ENCODE results near the gene ARHGAP11B.
"Not testable (repeated sequence)": the region's sequence is repeated elsewhere in the genome, so short reads cannot be mapped to it uniquely, and the experiment has no call there.

The ARHGAP11B gene
- 0.23 to 2.6 (median 1.1) reads per million in 29 experiments for total RNA-seq

DNA sequence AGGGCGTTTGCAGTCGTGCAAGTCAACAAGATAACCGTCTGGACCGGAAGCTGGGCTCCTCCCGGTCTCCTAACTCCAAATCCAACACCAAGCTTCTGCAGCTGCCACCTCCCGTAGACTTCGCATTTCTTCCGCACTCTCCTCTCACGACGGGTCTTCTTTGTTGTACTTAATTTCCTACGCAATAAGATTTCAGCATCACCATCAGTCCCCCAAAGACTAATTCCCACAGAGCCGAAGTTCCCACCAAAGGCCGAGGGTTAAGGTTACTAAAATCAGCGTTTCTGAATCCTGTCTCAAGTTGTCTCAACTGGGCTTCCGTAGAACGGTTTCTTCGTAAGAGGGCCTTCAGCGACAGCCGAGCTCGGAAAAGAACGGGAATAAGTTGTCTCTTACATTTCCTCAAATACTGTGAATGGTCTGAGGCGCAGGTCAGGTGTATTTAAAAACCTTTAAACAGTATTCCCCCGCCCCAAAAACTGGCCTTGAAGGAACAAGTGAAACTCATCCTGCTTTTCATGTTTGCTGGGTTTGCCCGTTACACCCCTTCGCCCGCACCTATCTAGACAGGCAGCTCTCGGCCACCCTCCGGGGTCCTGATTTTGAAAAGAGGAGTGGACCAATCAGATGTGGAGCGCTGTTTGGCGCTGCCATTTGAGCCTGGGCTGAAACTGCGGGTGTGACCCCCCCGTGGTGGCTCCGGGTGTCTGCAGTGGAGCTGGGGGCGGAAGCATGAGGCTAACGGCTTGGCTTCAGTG is at the start of gene ARHGAP11B:
Gene ARHGAP11B, plus strand, starts transcription at position 693 of the 758 bp plus-strand sequence.
- H3K9me3 ChIP-seq; H3K27me3 Mint-ChIP-seq; H3K36me3 ChIP-seq (ENCODE audit: control insufficient read depth in 2 of 2, extremely low read depth in 1 of 2, insufficient read depth in 1 of 2, low read length in 1 of 2); H3K9me3 Mint-ChIP-seq; H3K4me1 ChIP-seq (ENCODE audit: control insufficient read depth in 1 of 2, extremely low read depth in 1 of 2, insufficient read depth in 2 of 2, low read length in 2 of 2); H3K36me3 Mint-ChIP-seq; POLR2A ChIA-PET; CTCF ChIA-PET; H3K27me3 ChIP-seq (replicated peaks in 1 of 2; ENCODE audit: control insufficient read depth in 2 of 2, extremely low read depth in 1 of 2, insufficient read depth in 2 of 2, low read length in 1 of 2): not testable (repeated sequence)
- Histone ChIP-seq H3K4me3 (ENCODE audit: control insufficient read depth in 1 of 2, extremely low read depth in 1 of 2, low read length in 1 of 2) (peak within 1 kb of the TSS; percentile 63 to 89), H3K27ac (ENCODE audit: low read length) (peak within 1 kb of the TSS; percentile 84)
- WGBS (ENCODE audit: insufficient coverage) = 0% methylated on average over 15 of the region's 35 CpGs
- Mint-ChIP-seq H3K4me1 (peaks cover 13 to 26% (median 23%) of the 10 kb centered on the region in 3 donors), H3K27ac (peak within 1 kb of the TSS; percentile 97 to 99), H3K4me3 (peak within 1 kb of the TSS; percentile 95 to 99 (median 97))
- ATAC-seq (replicated peaks in 1 of 4) (peak; percentile 92 to 97 (median 92)), DNase-seq (peak; percentile 89 to 97 (median 94))

- H3K9me3 Mint-ChIP-seq; H3K4me3 ChIP-seq (ENCODE audit: control insufficient read depth in 1 of 2, extremely low read depth in 1 of 2, low read length in 1 of 2); H3K4me3 Mint-ChIP-seq; DNase-seq; H3K27ac Mint-ChIP-seq; H3K4me1 ChIP-seq (ENCODE audit: control insufficient read depth in 1 of 2, extremely low read depth in 1 of 2, insufficient read depth in 2 of 2, low read length in 2 of 2); H3K36me3 ChIP-seq (ENCODE audit: control insufficient read depth in 2 of 2, extremely low read depth in 1 of 2, insufficient read depth in 1 of 2, low read length in 1 of 2); H3K36me3 Mint-ChIP-seq; H3K27me3 Mint-ChIP-seq; H3K27me3 ChIP-seq (replicated peaks in 1 of 2; ENCODE audit: control insufficient read depth in 2 of 2, extremely low read depth in 1 of 2, insufficient read depth in 2 of 2, low read length in 1 of 2); ATAC-seq (replicated peaks in 1 of 4); POLR2A ChIA-PET; H3K9me3 ChIP-seq; H3K27ac ChIP-seq (ENCODE audit: low read length); H3K4me1 Mint-ChIP-seq; CTCF ChIA-PET: not testable (repeated sequence)
- no CpG with 5 or more reads among the region's 6 CpGs for WGBS (ENCODE audit: insufficient coverage)
Observed at GRCh38 chr15:30579394-30579970, 46.4 kb upstream of the ARHGAP11B start.

GRCh38 chr15:30580716-30581115 is 45.2 kb upstream of the ARHGAP11B start:
- H3K27me3 ChIP-seq (replicated peaks in 1 of 2; ENCODE audit: control insufficient read depth in 2 of 2, extremely low read depth in 1 of 2, insufficient read depth in 2 of 2, low read length in 1 of 2); DNase-seq; H3K9me3 Mint-ChIP-seq; H3K4me1 Mint-ChIP-seq; H3K27ac Mint-ChIP-seq; H3K27ac ChIP-seq (ENCODE audit: low read length); H3K36me3 Mint-ChIP-seq; ATAC-seq (replicated peaks in 1 of 4); H3K27me3 Mint-ChIP-seq; POLR2A ChIA-PET; CTCF ChIA-PET; H3K9me3 ChIP-seq; H3K4me1 ChIP-seq (ENCODE audit: control insufficient read depth in 1 of 2, extremely low read depth in 1 of 2, insufficient read depth in 2 of 2, low read length in 2 of 2); H3K4me3 ChIP-seq (ENCODE audit: control insufficient read depth in 1 of 2, extremely low read depth in 1 of 2, low read length in 1 of 2); H3K4me3 Mint-ChIP-seq; H3K36me3 ChIP-seq (ENCODE audit: control insufficient read depth in 2 of 2, extremely low read depth in 1 of 2, insufficient read depth in 1 of 2, low read length in 1 of 2): not testable (repeated sequence)
- no CpG with 5 or more reads among the region's 4 CpGs for WGBS (ENCODE audit: insufficient coverage)

GRCh38 chr15:30598953-30599352 is 27.0 kb upstream of the ARHGAP11B start:
- H3K27me3 ChIP-seq (replicated peaks in 1 of 2; ENCODE audit: control insufficient read depth in 2 of 2, extremely low read depth in 1 of 2, insufficient read depth in 2 of 2, low read length in 1 of 2); H3K9me3 Mint-ChIP-seq; ATAC-seq (replicated peaks in 1 of 4); H3K4me3 Mint-ChIP-seq; H3K9me3 ChIP-seq; H3K36me3 ChIP-seq (ENCODE audit: control insufficient read depth in 2 of 2, extremely low read depth in 1 of 2, insufficient read depth in 1 of 2, low read length in 1 of 2); H3K4me3 ChIP-seq (ENCODE audit: control insufficient read depth in 1 of 2, extremely low read depth in 1 of 2, low read length in 1 of 2); H3K27ac Mint-ChIP-seq; DNase-seq; POLR2A ChIA-PET; H3K4me1 Mint-ChIP-seq; H3K36me3 Mint-ChIP-seq; H3K4me1 ChIP-seq (ENCODE audit: control insufficient read depth in 1 of 2, extremely low read depth in 1 of 2, insufficient read depth in 2 of 2, low read length in 2 of 2); H3K27me3 Mint-ChIP-seq; H3K27ac ChIP-seq (ENCODE audit: low read length); CTCF ChIA-PET: not testable (repeated sequence)
- no CpG with 5 or more reads among the region's 2 CpGs for WGBS (ENCODE audit: insufficient coverage)

- CTCF ChIA-PET; H3K36me3 ChIP-seq (ENCODE audit: control insufficient read depth in 2 of 2, extremely low read depth in 1 of 2, insufficient read depth in 1 of 2, low read length in 1 of 2); H3K9me3 ChIP-seq; H3K4me1 Mint-ChIP-seq; H3K27me3 Mint-ChIP-seq; DNase-seq; H3K27ac Mint-ChIP-seq; POLR2A ChIA-PET; H3K36me3 Mint-ChIP-seq; H3K4me1 ChIP-seq (ENCODE audit: control insufficient read depth in 1 of 2, extremely low read depth in 1 of 2, insufficient read depth in 2 of 2, low read length in 2 of 2); ATAC-seq (replicated peaks in 1 of 4); H3K4me3 Mint-ChIP-seq; H3K4me3 ChIP-seq (ENCODE audit: control insufficient read depth in 1 of 2, extremely low read depth in 1 of 2, low read length in 1 of 2); H3K27me3 ChIP-seq (replicated peaks in 1 of 2; ENCODE audit: control insufficient read depth in 2 of 2, extremely low read depth in 1 of 2, insufficient read depth in 2 of 2, low read length in 1 of 2); H3K27ac ChIP-seq (ENCODE audit: low read length); H3K9me3 Mint-ChIP-seq: not testable (repeated sequence)
- WGBS (ENCODE audit: insufficient coverage) = no CpG with 5 or more reads among the region's 8 CpGs
Observed at GRCh38 chr15:30603796-30604195, 22.1 kb upstream of the ARHGAP11B start, which contains the start of gene GOLGA8H. Gene GOLGA8H, plus strand, starts transcription at chr15:30604028. Its CDS starts 98 bp downstream, at chr15:30604126.

DNA sequence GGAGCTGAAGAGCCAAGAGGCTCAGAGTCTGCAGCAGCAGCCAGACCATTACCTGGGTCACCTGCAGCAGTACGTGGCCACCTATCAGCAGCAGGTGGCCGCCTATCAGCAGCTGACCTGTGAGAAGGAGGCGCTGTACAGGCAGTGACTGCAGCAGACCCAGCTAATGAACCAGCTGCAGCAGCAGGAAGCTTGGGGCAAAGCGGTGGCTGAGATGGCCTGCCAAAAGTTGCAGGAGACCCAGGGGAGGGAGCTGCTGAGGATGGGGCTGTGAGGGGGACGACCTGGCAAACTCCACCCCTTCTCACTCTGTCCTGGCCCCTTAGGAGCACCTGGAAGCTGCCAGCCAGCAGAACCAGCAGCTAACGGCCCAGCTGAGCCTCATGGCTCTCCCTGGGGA is 13.7 kb upstream of the ARHGAP11B start:
- CTCF ChIA-PET; H3K27ac Mint-ChIP-seq; H3K4me3 ChIP-seq (ENCODE audit: control insufficient read depth in 1 of 2, extremely low read depth in 1 of 2, low read length in 1 of 2): not testable (repeated sequence)

More for the DNA sequence above, 13.7 kb upstream of the ARHGAP11B start:
- H3K36me3 Mint-ChIP-seq; H3K4me1 ChIP-seq (ENCODE audit: control insufficient read depth in 1 of 2, extremely low read depth in 1 of 2, insufficient read depth in 2 of 2, low read length in 2 of 2); DNase-seq; H3K27ac ChIP-seq (ENCODE audit: low read length); H3K9me3 ChIP-seq; POLR2A ChIA-PET; H3K4me1 Mint-ChIP-seq; H3K27me3 ChIP-seq (replicated peaks in 1 of 2; ENCODE audit: control insufficient read depth in 2 of 2, extremely low read depth in 1 of 2, insufficient read depth in 2 of 2, low read length in 1 of 2); H3K27me3 Mint-ChIP-seq; H3K9me3 Mint-ChIP-seq; H3K36me3 ChIP-seq (ENCODE audit: control insufficient read depth in 2 of 2, extremely low read depth in 1 of 2, insufficient read depth in 1 of 2, low read length in 1 of 2); H3K4me3 Mint-ChIP-seq; ATAC-seq (replicated peaks in 1 of 4): not testable (repeated sequence)
- no CpG with 5 or more reads among the region's 6 CpGs for WGBS (ENCODE audit: insufficient coverage)
